Omental fat pad (tissue), 4 donors: Measurements from ENCODE around the gene TCAIM. TPM values are rescaled to one million over a fixed set of nuclear protein-coding genes. Genes with fewer than 3 reads are reported as not detected.
"Not testable (repeated sequence)": the region's sequence is repeated elsewhere in the genome, so short reads cannot be mapped to it uniquely, and the experiment has no call there.

Source experiments
- ATAC-seq: fragments of 150-250 bp; one replicate; pipeline ENCODE4 v1.9.1; 2016; ENCODE audit warnings: mild to moderate bottlenecking, moderate library complexity; ENCODE audit not compliant: low FRiP score
- DNase-seq: peaks from one replicate; pipeline ENCODE4 v3.0.0-alpha.2; 2019; ENCODE audit warnings: low spot score
- CTCF ChIP-seq, 3 donors: fragments of 450-650 bp; IDR thresholded peaks; one replicate each; pipeline ENCODE4 v1.5.1; 2016 to 2017; ENCODE audit warnings: antibody characterized with exemption in 3 of 3, mild to moderate bottlenecking in 3 of 3, moderate library complexity in 2 of 3
- total RNA-seq, 4 donors: library from RNA; depleted of rRNA; stranded (reverse); fragments of >200 nt; gene quantifications; one replicate each; pipeline ENCODE4 v1.1.0, GENCODE V29; 2016

Gene TCAIM
- total RNA-seq, 4 donors from 2014 or later = 16.2 to 28.7 (median 22.1) TPM

DNA sequence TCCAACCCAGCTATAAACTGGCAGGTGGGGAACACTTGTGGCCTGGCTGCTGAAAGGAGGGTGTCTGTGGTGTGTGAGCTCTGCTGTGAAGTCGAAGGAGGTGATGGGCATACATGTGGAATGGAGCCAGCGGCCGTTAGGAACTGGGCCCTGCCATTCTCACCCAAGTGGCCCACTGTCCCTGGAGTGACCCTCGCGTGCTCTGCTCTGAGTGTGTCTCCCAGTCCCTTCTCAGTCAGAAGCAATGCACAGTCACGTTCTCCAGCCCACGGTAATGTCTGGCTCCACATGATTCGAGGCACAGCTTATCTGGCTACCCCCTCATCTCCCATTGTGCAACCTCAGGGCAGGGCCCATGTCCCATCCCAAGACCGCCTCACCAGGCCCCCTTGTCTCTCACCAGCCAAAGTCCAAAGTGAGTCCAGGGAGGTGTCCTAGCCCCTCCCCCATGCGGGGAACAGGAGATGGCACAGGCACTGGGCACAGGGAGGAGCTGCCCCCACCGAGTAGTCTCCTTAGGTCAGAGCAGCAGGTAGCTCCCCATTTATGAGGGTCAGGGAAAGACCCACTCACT, 76.0 kb downstream of the TCAIM start:
- ATAC-seq (no peak), DNase-seq (no peak)
- no peak for TF ChIP-seq CTCF (IDR thresholded peaks at IDR 0.05)

GRCh38 chr3:44415421-44415820, 76.9 kb downstream of the TCAIM start:
- no peak for ATAC-seq
- DNase-seq = no peak

DNA sequence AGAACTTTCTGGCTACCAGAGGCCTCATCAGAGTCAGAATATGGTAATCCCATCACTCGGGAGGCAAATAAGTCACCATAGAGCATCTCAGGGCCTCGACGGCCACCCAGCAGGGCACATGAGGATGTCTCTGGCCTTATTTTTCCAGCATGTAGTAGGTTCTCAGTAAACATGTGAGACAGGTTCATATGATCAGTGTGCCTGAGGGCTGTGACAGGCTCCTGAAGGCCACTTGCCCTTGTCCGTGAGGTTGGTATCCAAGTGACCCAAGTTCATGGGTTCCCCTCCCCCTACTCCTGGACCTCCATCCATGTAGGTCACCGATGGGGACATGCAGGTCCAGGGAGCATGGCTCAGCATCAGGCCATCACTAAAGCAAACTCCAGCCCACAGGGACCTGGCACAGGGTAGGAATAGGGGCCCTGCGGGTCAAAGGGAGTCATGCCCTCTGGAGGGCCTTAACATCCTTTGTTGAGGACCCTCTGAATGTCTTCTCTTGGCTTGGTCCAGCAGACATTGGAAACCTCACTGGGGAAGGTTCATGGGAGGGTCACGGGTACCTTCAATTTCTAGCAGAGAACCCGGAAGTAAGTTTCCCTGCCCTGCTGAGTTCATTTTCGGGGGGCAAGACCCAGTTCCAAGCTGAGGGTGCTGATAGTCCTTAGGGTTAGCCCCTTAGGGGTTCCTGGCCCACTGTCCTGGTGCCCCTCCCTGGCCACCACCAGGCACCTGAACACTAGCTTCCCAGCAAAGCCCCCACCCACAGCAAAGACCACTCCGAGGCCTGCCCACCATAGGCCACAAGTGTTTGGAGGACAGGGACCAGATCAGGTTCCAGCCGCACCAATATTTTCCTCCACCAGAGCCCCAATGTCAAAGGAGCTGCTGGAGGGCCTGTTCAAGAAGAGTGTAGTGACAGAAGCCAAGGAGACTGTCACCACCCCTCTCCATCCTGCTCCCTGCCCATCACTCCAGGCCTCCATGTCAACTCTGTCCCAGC, 77.8 kb downstream of the TCAIM start:
- no peak for DNase-seq

More at GRCh38 chr3:44415421-44415820, 76.9 kb downstream of the TCAIM start:
- no peak for TF ChIP-seq CTCF (IDR thresholded peaks at IDR 0.05)

DNA sequence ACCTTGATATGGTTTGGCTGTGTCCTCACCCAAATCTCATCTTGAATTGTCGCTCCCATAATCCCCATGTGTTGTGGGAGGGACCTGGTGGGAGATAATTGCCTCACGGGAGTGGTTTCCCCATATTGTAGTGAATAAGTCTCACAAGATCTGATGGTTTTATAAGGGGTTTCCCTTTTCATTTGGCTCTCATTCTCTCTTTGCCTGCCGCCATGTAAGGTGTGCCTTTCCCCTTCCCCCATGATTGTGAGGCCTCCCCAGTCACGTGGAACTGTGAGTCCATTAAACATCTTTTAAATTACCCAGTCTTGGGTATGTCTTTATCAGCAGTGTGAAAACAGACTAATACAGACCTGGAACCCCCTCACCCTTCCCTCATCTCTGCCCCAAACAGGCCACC, 79.6 kb downstream of the TCAIM start:
- not testable (repeated sequence) for ATAC-seq, DNase-seq

More for the DNA sequence above, 77.8 kb downstream of the TCAIM start:
- no peak for TF ChIP-seq CTCF (IDR thresholded peaks at IDR 0.05)
- ATAC-seq = no peak

DNA sequence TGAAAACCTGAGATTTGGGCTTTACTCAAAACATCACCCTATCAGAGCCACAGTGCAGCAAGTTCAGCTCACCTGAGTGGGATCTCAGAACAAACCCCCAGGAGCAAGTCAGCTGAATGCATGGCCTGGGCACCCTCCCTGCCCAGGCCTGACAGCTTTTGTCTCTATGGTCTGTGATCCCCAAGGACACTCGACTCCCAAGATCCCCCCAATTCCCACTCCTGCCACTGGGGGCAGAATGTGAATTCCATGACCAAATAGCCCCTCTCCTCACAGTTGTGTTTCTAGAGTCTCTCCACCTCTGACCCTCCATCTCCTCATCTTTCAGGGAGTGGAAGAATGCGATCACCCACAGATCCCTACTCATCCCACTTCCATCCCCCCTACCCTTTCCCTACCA, 80.0 kb downstream of the TCAIM start:
- DNase-seq (no peak), ATAC-seq (no peak)
- no peak for TF ChIP-seq CTCF (IDR thresholded peaks at IDR 0.05)

GRCh38 chr3:44419116-44419922, 80.8 kb downstream of the TCAIM start:
- DNase-seq = no peak
- no peak for TF ChIP-seq CTCF (IDR thresholded peaks at IDR 0.05)
- no peak for ATAC-seq
